OCI-LY7 (cell line): ENCODE data around the gene DESI1.
"Not testable (repeated sequence)": the region's sequence is repeated elsewhere in the genome, so short reads cannot be mapped to it uniquely, and the experiment has no call there.

Source experiments
- CTCF ChIP-seq: fragments of 200-600 bp; sonication (generic); conservative IDR thresholded peaks from 2 replicates; pipeline ENCODE4 v1.5.1; 2014; ENCODE audit warnings: mild to moderate bottlenecking, antibody characterized with exemption, low read length, moderate library complexity, mixed read lengths
- EZH2phosphoT487 ChIP-seq: fragments of 200-600 bp; sonication (generic); IDR thresholded peaks from 2 replicates; pipeline ENCODE4 v1.6.1; 2018; ENCODE audit warnings: low read depth, borderline replicate concordance, mild to moderate bottlenecking, mixed run types, antibody characterized with exemption, low read length, moderate library complexity, mixed read lengths

GRCh38 chr22:41631115-41631514, 10.3 kb upstream of the DESI1 start:
- not testable (repeated sequence) for TF ChIP-seq CTCF, EZH2phosphoT487
